ENCODE data around the gene PRKAR1B. TPM values are rescaled to one million over a fixed set of nuclear protein-coding genes. Genes with fewer than 3 reads are reported as not detected.
A peak's percentile ranks its signal among the peaks of the same experiment; 100 is the strongest.

The PRKAR1B gene
- total RNA-seq, 2 donors from 2014 or later, result 33.5 to 43.2 TPM

DNA sequence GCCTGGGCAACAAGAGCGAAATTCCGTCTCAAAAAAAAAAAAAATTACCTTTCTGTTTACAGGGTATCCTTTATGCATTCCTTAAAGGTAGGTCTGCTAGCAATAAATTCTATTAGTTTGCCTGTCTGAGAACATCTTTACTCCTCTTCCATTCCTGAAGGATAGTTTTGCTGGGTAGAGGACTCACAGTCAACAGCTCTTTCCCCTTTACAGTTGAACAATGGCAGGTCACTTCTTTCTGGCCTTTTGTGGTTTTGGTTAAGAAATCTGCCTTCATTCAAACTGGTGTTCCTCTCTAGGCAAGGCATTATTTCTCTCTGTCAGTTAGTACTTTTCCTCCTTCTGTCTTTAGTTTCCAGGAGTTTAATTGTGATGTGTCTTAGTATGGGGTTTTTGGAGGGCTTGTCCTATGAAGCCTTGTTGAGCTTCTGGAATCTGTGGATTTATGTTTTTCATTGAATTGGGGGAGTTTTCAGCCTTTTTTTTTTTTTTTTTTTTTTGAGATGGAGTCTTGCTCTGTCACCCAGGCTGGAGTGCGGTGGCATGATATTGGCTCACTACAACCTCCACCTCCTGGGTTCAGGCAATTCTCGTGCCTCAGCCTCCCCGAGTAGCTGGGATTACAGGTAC, 5.3 kb downstream of the PRKAR1B start:
- no peak overlapping the region for H3K27ac Mint-ChIP-seq
- no peak overlapping the region for H3K9ac ChIP-seq (ENCODE audit: extremely low read depth, low read length, poor library complexity, severe bottlenecking)
- H3K4me1 Mint-ChIP-seq, result no peaks in the 10 kb centered on the region
- H3K36me3 ChIP-seq (ENCODE audit: control insufficient read depth, insufficient read depth, low read length), result peaks cover 10% of the 10 kb centered on the region
- H3K4me1 ChIP-seq (ENCODE audit: control insufficient read depth, insufficient read depth, low read length), result no peaks in the 10 kb centered on the region
- peaks cover 48% of the 10 kb centered on the region for H3K9me3 ChIP-seq (ENCODE audit: control insufficient read depth, low read length)
- no peak overlapping the region for H3K4me3 ChIP-seq (ENCODE audit: low read length)
- H3K4me3 Mint-ChIP-seq, result no peak overlapping the region
- H3K36me3 Mint-ChIP-seq (ENCODE audit: low read depth), result peaks cover 59% of the 10 kb centered on the region
- no peak for DNase-seq
- TF ChIP-seq, protein P1, sequence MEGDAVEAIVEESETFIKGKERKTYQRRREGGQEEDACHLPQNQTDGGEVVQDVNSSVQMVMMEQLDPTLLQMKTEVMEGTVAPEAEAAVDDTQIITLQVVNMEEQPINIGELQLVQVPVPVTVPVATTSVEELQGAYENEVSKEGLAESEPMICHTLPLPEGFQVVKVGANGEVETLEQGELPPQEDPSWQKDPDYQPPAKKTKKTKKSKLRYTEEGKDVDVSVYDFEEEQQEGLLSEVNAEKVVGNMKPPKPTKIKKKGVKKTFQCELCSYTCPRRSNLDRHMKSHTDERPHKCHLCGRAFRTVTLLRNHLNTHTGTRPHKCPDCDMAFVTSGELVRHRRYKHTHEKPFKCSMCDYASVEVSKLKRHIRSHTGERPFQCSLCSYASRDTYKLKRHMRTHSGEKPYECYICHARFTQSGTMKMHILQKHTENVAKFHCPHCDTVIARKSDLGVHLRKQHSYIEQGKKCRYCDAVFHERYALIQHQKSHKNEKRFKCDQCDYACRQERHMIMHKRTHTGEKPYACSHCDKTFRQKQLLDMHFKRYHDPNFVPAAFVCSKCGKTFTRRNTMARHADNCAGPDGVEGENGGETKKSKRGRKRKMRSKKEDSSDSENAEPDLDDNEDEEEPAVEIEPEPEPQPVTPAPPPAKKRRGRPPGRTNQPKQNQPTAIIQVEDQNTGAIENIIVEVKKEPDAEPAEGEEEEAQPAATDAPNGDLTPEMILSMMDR (conservative IDR thresholded peaks at IDR 0.05), result no peak
- no peak overlapping the region for H3K27ac ChIP-seq (ENCODE audit: low read depth, low read length)
- H3K9me3 Mint-ChIP-seq, result peaks cover 58% of the 10 kb centered on the region
- WGBS, 2 experiments (ENCODE audit: insufficient coverage in 1 of 2, insufficient read length in 1 of 2), result 86% methylated on average over 4 of the region's 5 CpGs; no CpG with 5 or more reads in 1 of the 2 experiments
- H3K27me3 ChIP-seq (ENCODE audit: control insufficient read depth, insufficient read depth, low read length, poor library complexity, severe bottlenecking), result no peaks in the 10 kb centered on the region
- peaks cover 1% of the 10 kb centered on the region for H3K27me3 Mint-ChIP-seq (ENCODE audit: insufficient read depth)

DNA sequence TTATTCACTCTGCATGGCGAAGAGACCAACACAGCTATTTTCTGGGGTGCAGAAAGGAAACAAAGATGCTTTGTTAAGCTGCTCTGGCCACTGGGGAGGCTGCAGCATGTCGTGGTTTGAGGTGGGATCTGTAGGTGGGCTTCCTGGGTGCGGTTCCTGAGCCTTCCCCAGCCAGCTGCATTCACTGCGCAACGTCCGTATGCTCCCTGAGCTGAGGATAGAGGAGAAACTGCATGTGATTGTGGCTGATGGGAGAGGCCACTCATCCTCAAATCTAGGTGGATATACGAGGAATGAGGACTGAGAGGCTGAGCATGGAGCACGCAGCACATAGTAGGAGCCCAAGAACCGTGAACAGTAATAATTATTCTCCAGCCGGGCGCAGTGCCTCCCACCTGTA, 10.4 kb downstream of the PRKAR1B start:
- no peaks in the 10 kb centered on the region for H3K27me3 ChIP-seq (ENCODE audit: control insufficient read depth, insufficient read depth, low read length, poor library complexity, severe bottlenecking)
- peaks cover 21% of the 10 kb centered on the region for H3K9me3 Mint-ChIP-seq
- WGBS, 2 experiments (ENCODE audit: insufficient coverage in 1 of 2, insufficient read length in 1 of 2), result 92 to 93% methylated on average over 10 to 11 of the region's 11 CpGs
- H3K27me3 Mint-ChIP-seq (ENCODE audit: insufficient read depth), result no peaks in the 10 kb centered on the region
- no peak overlapping the region for H3K4me3 ChIP-seq (ENCODE audit: low read length)
- no peaks in the 10 kb centered on the region for H3K4me1 Mint-ChIP-seq
- no peak overlapping the region for H3K27ac ChIP-seq (ENCODE audit: low read depth, low read length)
- H3K27ac Mint-ChIP-seq, result no peak overlapping the region
- peaks cover 10% of the 10 kb centered on the region for H3K9me3 ChIP-seq (ENCODE audit: control insufficient read depth, low read length)
- H3K4me3 Mint-ChIP-seq, result no peak overlapping the region
- H3K4me1 ChIP-seq (ENCODE audit: control insufficient read depth, insufficient read depth, low read length), result no peaks in the 10 kb centered on the region
- DNase-seq, result no peak
- peaks cover 27% of the 10 kb centered on the region for H3K36me3 Mint-ChIP-seq (ENCODE audit: low read depth)
- TF ChIP-seq, protein P1 (conservative IDR thresholded peaks at IDR 0.05), result no peak
- H3K36me3 ChIP-seq (ENCODE audit: control insufficient read depth, insufficient read depth, low read length), result no peaks in the 10 kb centered on the region
- no peak overlapping the region for H3K9ac ChIP-seq (ENCODE audit: extremely low read depth, low read length, poor library complexity, severe bottlenecking)

DNA sequence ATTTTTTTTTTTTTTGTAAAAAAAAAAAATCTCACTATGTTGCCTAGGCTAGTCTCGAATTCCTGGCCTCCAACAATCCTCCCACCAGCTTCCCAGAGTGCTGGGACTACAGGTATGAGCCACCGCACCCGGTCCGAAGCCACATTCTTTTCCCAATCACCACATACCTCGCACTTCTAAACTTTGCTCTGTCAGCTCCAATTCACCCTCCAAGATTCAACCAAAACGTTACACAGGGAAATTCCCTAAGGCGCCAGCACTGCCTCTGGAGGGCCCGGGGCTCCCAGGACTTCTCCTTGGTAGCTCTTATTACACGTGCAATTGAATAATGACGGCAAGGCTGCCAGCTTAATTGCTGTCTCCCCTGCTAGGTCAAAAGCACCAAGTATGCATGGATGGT, 10.9 kb downstream of the PRKAR1B start:
- Histone ChIP-seq H3K27me3 (ENCODE audit: control insufficient read depth, insufficient read depth, low read length, poor library complexity, severe bottlenecking) (no peaks in the 10 kb centered on the region), H3K27ac (ENCODE audit: low read depth, low read length) (no peak overlapping the region), H3K9ac (ENCODE audit: extremely low read depth, low read length, poor library complexity, severe bottlenecking) (no peak overlapping the region), H3K4me3 (ENCODE audit: low read length) (no peak overlapping the region), H3K4me1 (ENCODE audit: control insufficient read depth, insufficient read depth, low read length) (no peaks in the 10 kb centered on the region), H3K9me3 (ENCODE audit: control insufficient read depth, low read length) (peaks cover 8% of the 10 kb centered on the region), H3K36me3 (ENCODE audit: control insufficient read depth, insufficient read depth, low read length) (no peaks in the 10 kb centered on the region)
- peak overlapping the region; percentile 54 for H3K27ac Mint-ChIP-seq
- no peaks in the 10 kb centered on the region for H3K4me1 Mint-ChIP-seq
- 85 to 88% methylated on average over 8 to 10 of the region's 10 CpGs for WGBS, 2 experiments (ENCODE audit: insufficient coverage in 1 of 2, insufficient read length in 1 of 2)
- no peak overlapping the region for H3K4me3 Mint-ChIP-seq
- H3K36me3 Mint-ChIP-seq (ENCODE audit: low read depth), result peaks cover 25% of the 10 kb centered on the region
- TF ChIP-seq, protein P1 (conservative IDR thresholded peaks at IDR 0.05), result no peak
- no peaks in the 10 kb centered on the region for H3K27me3 Mint-ChIP-seq (ENCODE audit: insufficient read depth)
- DNase-seq, result no peak
- H3K9me3 Mint-ChIP-seq, result peaks cover 16% of the 10 kb centered on the region

Measured in endodermal cell (in vitro differentiated cells).